Hair follicle dermal papilla cell (primary cell): ENCODE measurements around the gene GNG2. TPM values are rescaled to one million over a fixed set of nuclear protein-coding genes. Genes with fewer than 3 reads are reported as not detected.

ENCODE experiments used
- total RNA-seq: library from RNA; depleted of rRNA; stranded (reverse); fragments of >200 nt; gene quantifications from 2 replicates; pipeline ENCODE4 v1.2.3, GENCODE V29; 2012

The GNG2 gene
- 23.1 and 30.0 TPM in 2 replicates for total RNA-seq

GRCh38 chr14:51860164-51860824 lies at the start of gene GNG2:
GNG2 (plus strand) TSS chr14:51860612; CDS start chr14:51950679, 90,067 bp downstream.

GRCh38 chr14:51989293-51990234 lies 129.2 kb downstream of the GNG2 start, which contains the start of gene RTRAF:
RTRAF (plus strand) TSS chr14:51989546; CDS start chr14:51989640, 94 bp downstream.

Other genes starting within 250 kb of the GNG2 start
- gene FRMD6, start 208.7 kb upstream of the GNG2 start, total RNA-seq, result 648 and 693 TPM in 2 replicates
- 36.7 and 38.0 TPM in 2 replicates for gene RTRAF, start 128.9 kb downstream of the GNG2 start, total RNA-seq
- 214 and 291 TPM in 2 replicates for gene NID2, start 208.4 kb downstream of the GNG2 start, total RNA-seq